H1 (cell line): ENCODE results near the gene EPHA1.

Experiments
- ATF3 ChIP-seq: IDR thresholded peaks from 2 replicates; pipeline ENCODE4 v1.6.1; 2011; ENCODE audit warnings: low read depth, mild to moderate bottlenecking, low read length; ENCODE audit not compliant: insufficient read depth
- CEBPB ChIP-seq: IDR thresholded peaks from 2 replicates; pipeline ENCODE4 v1.6.1; 2012; ENCODE audit warnings: low read depth, low read length
- EGR1 ChIP-seq: IDR thresholded peaks from 2 replicates; pipeline ENCODE4 v1.6.1; 2011; ENCODE audit warnings: low read depth, low read length, borderline replicate concordance
- EP300 ChIP-seq, 2 experiments: IDR thresholded peaks; 1 replicate in 1 of 2; 2 replicates in 1 of 2; pipeline ENCODE4 v1.6.1; 2011 to 2012; ENCODE audit warnings: low read depth in 2 of 2, low read length in 2 of 2, mild to moderate bottlenecking in 2 of 2, borderline replicate concordance in 1 of 2, inconsistent platforms in 1 of 2, moderate library complexity in 1 of 2
- EZH2 ChIP-seq: fragments of 200-600 bp; sonication (generic); IDR thresholded peaks from 2 replicates; pipeline ENCODE4 v1.7.1; 2012; ENCODE audit warnings: low read depth, mild to moderate bottlenecking, moderate library complexity, low read length, inconsistent platforms; ENCODE audit not compliant: severe bottlenecking
- MAFK ChIP-seq: IDR thresholded peaks from 2 replicates; pipeline ENCODE4 v1.6.1; 2012; ENCODE audit warnings: low read depth, mild to moderate bottlenecking, improper control_type of control experiment, low read length
- POLR2A ChIP-seq, 2 experiments: IDR thresholded peaks; 1 replicate in 1 of 2; 2 replicates in 1 of 2; pipeline ENCODE4 v1.6.1; 2011; ENCODE audit warnings: low read depth in 2 of 2, low read length in 2 of 2, mild to moderate bottlenecking in 2 of 2; ENCODE audit errors: control extremely low read depth in 1 of 2
- POLR2AphosphoS5 ChIP-seq: IDR thresholded peaks from 2 replicates; pipeline ENCODE4 v1.6.1; 2011; ENCODE audit warnings: low read depth, low read length
- SP2 ChIP-seq: IDR thresholded peaks from 2 replicates; pipeline ENCODE4 v1.6.1; 2012; ENCODE audit warnings: mild to moderate bottlenecking, low read length, inconsistent platforms
- SUZ12 ChIP-seq: fragments of 200-600 bp; sonication (generic); IDR thresholded peaks from 2 replicates; pipeline ENCODE4 v1.6.1; 2012; ENCODE audit warnings: mild to moderate bottlenecking, inconsistent platforms, low read length, moderate library complexity, mixed read lengths
- USF2 ChIP-seq: IDR thresholded peaks from 2 replicates; pipeline ENCODE4 v1.6.1; 2011; ENCODE audit warnings: low read length, improper control_type of control experiment
- TF ChIP-seq, protein P1 (sequence below), 3 experiments: IDR thresholded peaks; 1 replicate in 2 of 3; 2 replicates in 1 of 3; pipeline versions ENCODE4 v1.5.1 to v1.6.1; 2011; ENCODE audit warnings: low read length in 3 of 3, mild to moderate bottlenecking in 3 of 3, inconsistent platforms in 2 of 3, low read depth in 1 of 3, moderate library complexity in 1 of 3; ENCODE audit not compliant: insufficient read depth in 1 of 3; ENCODE audit errors: control extremely low read depth in 1 of 3
- TF ChIP-seq, protein P2 (sequence below): IDR thresholded peaks from 2 replicates; pipeline ENCODE4 v1.6.1; 2012; ENCODE audit warnings: inconsistent platforms

- TF ChIP-seq, protein P1, sequence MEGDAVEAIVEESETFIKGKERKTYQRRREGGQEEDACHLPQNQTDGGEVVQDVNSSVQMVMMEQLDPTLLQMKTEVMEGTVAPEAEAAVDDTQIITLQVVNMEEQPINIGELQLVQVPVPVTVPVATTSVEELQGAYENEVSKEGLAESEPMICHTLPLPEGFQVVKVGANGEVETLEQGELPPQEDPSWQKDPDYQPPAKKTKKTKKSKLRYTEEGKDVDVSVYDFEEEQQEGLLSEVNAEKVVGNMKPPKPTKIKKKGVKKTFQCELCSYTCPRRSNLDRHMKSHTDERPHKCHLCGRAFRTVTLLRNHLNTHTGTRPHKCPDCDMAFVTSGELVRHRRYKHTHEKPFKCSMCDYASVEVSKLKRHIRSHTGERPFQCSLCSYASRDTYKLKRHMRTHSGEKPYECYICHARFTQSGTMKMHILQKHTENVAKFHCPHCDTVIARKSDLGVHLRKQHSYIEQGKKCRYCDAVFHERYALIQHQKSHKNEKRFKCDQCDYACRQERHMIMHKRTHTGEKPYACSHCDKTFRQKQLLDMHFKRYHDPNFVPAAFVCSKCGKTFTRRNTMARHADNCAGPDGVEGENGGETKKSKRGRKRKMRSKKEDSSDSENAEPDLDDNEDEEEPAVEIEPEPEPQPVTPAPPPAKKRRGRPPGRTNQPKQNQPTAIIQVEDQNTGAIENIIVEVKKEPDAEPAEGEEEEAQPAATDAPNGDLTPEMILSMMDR (IDR thresholded peaks at IDR 0.05; ENCODE audit: control extremely low read depth in 1 of 3, insufficient read depth in 1 of 3, low read depth in 1 of 3, low read length in 3 of 3) = no peak
- TF ChIP-seq SUZ12 = no peak
- no peak for TF ChIP-seq CEBPB
- peak; percentile 49; the same call in 1 of the 2 replicates for TF ChIP-seq POLR2AphosphoS5
- TF ChIP-seq, protein P2, sequence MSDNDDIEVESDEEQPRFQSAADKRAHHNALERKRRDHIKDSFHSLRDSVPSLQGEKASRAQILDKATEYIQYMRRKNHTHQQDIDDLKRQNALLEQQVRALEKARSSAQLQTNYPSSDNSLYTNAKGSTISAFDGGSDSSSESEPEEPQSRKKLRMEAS = no peak
- TF ChIP-seq MAFK = no peak
- no peak for TF ChIP-seq SP2
- TF ChIP-seq EGR1 = no peak
- TF ChIP-seq POLR2A (IDR thresholded peaks at IDR 0.05; ENCODE audit: control extremely low read depth in 1 of 2, low read depth in 2 of 2, low read length in 2 of 2) = no peak; a peak in 1 of 3 replicates
- no peak for TF ChIP-seq EZH2
- no peak for TF ChIP-seq USF2
- no peak for TF ChIP-seq EP300 (IDR thresholded peaks at IDR 0.05; ENCODE audit: borderline replicate concordance in 1 of 2, low read depth in 2 of 2, low read length in 2 of 2)
- TF ChIP-seq ATF3 = no peak
These were observed 25.1 kb downstream of the EPHA1 start for GRCh38 chr7:143383642-143383957.
